Ovary (tissue), 9 donors: Measurements from ENCODE around the gene SEC11C. TPM values are rescaled to one million over a fixed set of nuclear protein-coding genes. Genes with fewer than 3 reads are reported as not detected.

Experiments used
- DNase-seq, 5 donors: peaks; one replicate each; pipeline ENCODE4 v3.0.0-alpha.2; 2019 to 2020
- H3K27ac ChIP-seq, 2 donors: fragments of 200-600 bp; one replicate each; pipeline versions ENCODE4 v1.5.1 to v1.8.0; 2019 to 2022
- H3K27me3 ChIP-seq: fragments of 200-600 bp; one replicate; pipeline ENCODE4 v1.8.0; 2022
- H3K36me3 ChIP-seq: fragments of 200-600 bp; sonication (generic); one replicate; pipeline ENCODE4 v1.5.1; 2019
- H3K4me1 ChIP-seq: one replicate; pipeline ENCODE4 v1.8.1; 2013; ENCODE audit warnings: mild to moderate bottlenecking, moderate library complexity; ENCODE audit not compliant: insufficient read depth
- H3K4me3 ChIP-seq: fragments of 200-600 bp; sonication (generic); one replicate; pipeline ENCODE4 v1.5.1; 2017
- H3K9me3 ChIP-seq, 2 donors: fragments of 200-600 bp in 1 of 2; sonication (generic) in 1 of 2; one replicate each; pipeline versions ENCODE4 v1.5.1 to v1.8.1; 2013 to 2019; ENCODE audit warnings: mild to moderate bottlenecking in 1 of 2, moderate library complexity in 1 of 2
- CTCF ChIP-seq, 3 donors: fragments of 450-650 bp in 2 of 3; fragments of 200-600 bp in 1 of 3; IDR thresholded peaks; one replicate each; pipeline versions ENCODE4 v1.5.1 to v1.8.0; 2016 to 2022; ENCODE audit warnings: antibody characterized with exemption in 3 of 3, mild to moderate bottlenecking in 1 of 3
- EP300 ChIP-seq: sonication (generic); formaldehyde crosslinking; IDR thresholded peaks from one replicate; pipeline ENCODE4 v1.6.1; 2017; ENCODE audit warnings: antibody characterized with exemption
- POLR2A ChIP-seq: fragments of 450-650 bp; IDR thresholded peaks from one replicate; pipeline ENCODE4 v1.6.1; 2017; ENCODE audit warnings: antibody characterized with exemption, mild to moderate bottlenecking, moderate library complexity
- WGBS, 3 donors: extraction: QIAGEN DNeasy Blood & Tissue Kit in 1 of 3; methylation state at CpG; one replicate each; pipeline versions ENCODE4 v1.1.5 to v1.1.7; 2013 to 2017; 5-methylcytosine and 5-hydroxymethylcytosine counted together
- intact Hi-C, 4 donors: fragments of 100-400 bp; cut with DNase I; formaldehyde crosslinking; loops; one replicate each; pipeline versions ENCODE4 v1.11.0 to v1.15.1; 2022 to 2023
- polyA plus RNA-seq, 2 donors: library from polyadenylated mRNA; stranded (reverse); fragments of 200-250 nt in 1 of 2; fragments of 350-450 nt in 1 of 2; fragmentation: Illumina TruSeq in 1 of 2; extraction: RNeasy Lipid Tissue Mini Kit (QIAGEN cat#74804) in 1 of 2; gene quantifications; one replicate each; pipeline ENCODE4 v1.2.3, GENCODE V29; 2013 to 2014
- total RNA-seq, 7 donors: library from RNA; depleted of rRNA in 2 of 7; stranded (reverse); fragments of >200 nt in 2 of 7; fragmentation: NEBNext Ultra II Directional in 3 of 7; extraction: Animal tissue kit (Norgen Biotek cat#: 25700) in 3 of 7; gene quantifications; one replicate each; pipeline versions ENCODE4 v1.1.0 to v1.2.4, GENCODE V29; 2016 to 2023
- donor health status: DM: no; HTN: no; CAD: no; lungs with moderate emphysema.
- donor health status: DM: no; HTN: no; CAD: no.
- donor health status: Bipolar disorder and iron deficiency.
- donor health status: DM: yes; HTN: yes; CAD: no.
- donor health status: DM: no; HTN: no; CAD: no.
- donor health status: DM: yes; HTN: yes; CAD: no.

SEC11C gene
- total and polyA plus RNA-seq, 9 donors: 14.4 to 68.4 (median 32.2) TPM

DNA sequence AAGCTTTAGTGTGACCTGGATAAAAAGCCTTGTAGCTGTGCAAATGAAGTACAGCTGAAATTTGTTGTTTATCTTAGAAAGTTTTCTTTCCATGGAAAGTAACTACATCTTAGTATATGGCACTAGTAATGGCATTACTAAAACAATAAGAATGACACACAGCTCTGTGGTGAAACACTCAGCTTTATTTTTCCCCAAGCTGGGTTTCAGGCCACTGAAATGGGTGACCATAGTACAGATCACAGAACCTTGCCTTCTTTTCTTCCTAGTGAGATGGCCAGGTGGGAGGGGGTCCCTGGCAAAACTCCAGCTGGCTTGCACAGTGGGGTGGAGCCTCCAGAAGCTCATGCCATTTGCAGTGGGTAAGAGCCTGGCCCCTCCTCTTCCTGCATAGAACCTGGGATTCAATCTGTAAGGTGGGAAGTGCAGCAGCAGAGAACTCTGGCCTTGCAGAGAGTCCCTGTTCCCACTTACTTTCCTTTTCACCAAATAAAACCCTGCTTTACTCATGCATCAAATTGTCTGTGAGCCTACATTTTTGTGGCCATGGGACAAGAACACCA lies 62.7 kb downstream of the SEC11C start:
- no peak for DNase-seq
- H3K4me3 ChIP-seq: no peak overlapping the region
- H3K27ac ChIP-seq: no peak overlapping the region
- no peaks in the 10 kb centered on the region for H3K9me3 ChIP-seq
- TF ChIP-seq POLR2A (no peak), EP300 (no peak), CTCF (IDR thresholded peaks at IDR 0.05) (no peak)
- no peaks in the 10 kb centered on the region for H3K27me3 ChIP-seq
- H3K4me1 ChIP-seq: no peaks in the 10 kb centered on the region
- no peaks in the 10 kb centered on the region for H3K36me3 ChIP-seq
- intact Hi-C loops: loop anchor here in 1 of 4 donors (5.0 kb wide), 1 partner anchor 1540 kb away; no protein-coding TSS in a partner anchor

DNA sequence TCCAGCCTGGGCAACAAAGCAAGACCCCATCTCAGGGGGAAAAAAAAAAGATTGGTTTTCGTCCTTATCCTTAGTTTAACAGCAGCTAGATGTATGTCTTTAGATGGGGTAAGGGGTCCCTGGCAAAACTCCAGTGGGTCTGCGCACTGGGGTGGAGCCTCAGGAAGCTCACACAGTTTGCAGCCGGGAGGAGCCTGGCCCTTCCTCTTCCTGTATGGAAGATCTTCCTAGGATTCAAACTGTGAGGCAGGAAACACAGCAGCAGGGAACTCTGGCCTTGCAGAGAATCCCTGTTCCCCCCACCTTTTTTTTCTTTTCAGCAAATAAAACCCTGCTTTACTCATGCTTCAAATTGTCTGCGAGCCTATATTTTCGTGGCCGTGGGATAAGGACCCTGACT lies 67.8 kb downstream of the SEC11C start:
- DNase-seq: no peak
- H3K4me3 ChIP-seq: no peak overlapping the region
- H3K27me3 ChIP-seq: no peaks in the 10 kb centered on the region
- WGBS, 3 donors: 69 to 82% (median 76%) methylated on average over 6 of the region's 6 CpGs
- H3K4me1 ChIP-seq: no peaks in the 10 kb centered on the region
- H3K36me3 ChIP-seq: no peaks in the 10 kb centered on the region
- TF ChIP-seq POLR2A (no peak), CTCF (IDR thresholded peaks at IDR 0.05) (no peak), EP300 (no peak)
- no peak overlapping the region for H3K27ac ChIP-seq
- intact Hi-C loops: no loop called here
- H3K9me3 ChIP-seq: no peaks in the 10 kb centered on the region

Other genes starting within 250 kb of the SEC11C start
- gene GRP, start 80.3 kb downstream of the SEC11C start, total RNA-seq: 1 to 10 TPM in 1 of 7 donors, not detected in 6; 1.1 TPM
- gene GRP, start 80.3 kb downstream of the SEC11C start, polyA plus RNA-seq: not detected
- gene RAX, start 133.6 kb downstream of the SEC11C start, total RNA-seq: not detected
- gene RAX, start 133.6 kb downstream of the SEC11C start, polyA plus RNA-seq: not detected
- gene CPLX4, start 178.8 kb downstream of the SEC11C start, total RNA-seq: not detected
- gene CPLX4, start 178.8 kb downstream of the SEC11C start, polyA plus RNA-seq: not detected
- gene LMAN1, start 219.4 kb downstream of the SEC11C start, total RNA-seq: 10 to 100 TPM; 63.4 to 97.8 (median 75.4) TPM
- 10 to 100 TPM; 26.8 to 51.2 TPM for gene LMAN1, start 219.4 kb downstream of the SEC11C start, polyA plus RNA-seq